A549 (cell line): ENCODE measurements around the gene GSG1L. TPM values are rescaled to one million over a fixed set of nuclear protein-coding genes. Genes with fewer than 3 reads are reported as not detected.

Source experiments
- ATAC-seq, 2 experiments: fragments of 200-7000 bp in 1 of 2; fragments of >200 bp in 1 of 2; cut with Nextera tagmentation in 1 of 2; cut with Tn5 transposase in 1 of 2; 3 replicates each; pipeline versions ENCODE4 v1.8.0 to v1.9.1; 2018 to 2020; ENCODE audit warnings: mild to moderate bottlenecking in 1 of 2, moderate library complexity in 1 of 2
- CTCF ChIA-PET: fragments of 300-600 bp; sonication (Branson Sonifier 250); formaldehyde crosslinking; extraction: SDS; loops from one replicate; lab custom pipeline; 2021; ENCODE audit warnings: antibody characterized with exemption, inconsistent platforms; lab: Yijun Ruan, JAX
- POLR2A ChIA-PET: fragments of 350-600 bp; formaldehyde crosslinking; extraction: SDS; loops from one replicate; lab custom pipeline; 2021; ENCODE audit warnings: antibody characterized with exemption, inconsistent platforms; lab: Yijun Ruan, JAX
- DNase-seq, 2 experiments: peaks; one replicate each; pipeline versions ENCODE4 v3.0.0 to v3.0.0-alpha.2; 2011 to 2016; ENCODE audit warnings: low read depth in 1 of 2, low spot score in 1 of 2
- FAIRE-seq: peaks from 2 replicates; lab custom pipeline; 2011; peaks lifted over from hg19 to GRCh38; lab: Jason Lieb, UNC
- H3K27ac ChIP-seq, 2 experiments: fragments of >200 bp; sonication (Bioruptor Twin); formaldehyde crosslinking; 3 replicates each; pipeline ENCODE4 v1.5.1; 2016 to 2017
- H3K4me1 ChIP-seq: fragments of >200 bp; sonication (Bioruptor Twin); formaldehyde crosslinking; 3 replicates; pipeline ENCODE4 v1.6.1; 2016
- H3K4me2 ChIP-seq: fragments of >200 bp; sonication (Bioruptor Twin); formaldehyde crosslinking; 3 replicates; pipeline ENCODE4 v1.6.1; 2016
- H3K4me3 ChIP-seq: fragments of >200 bp; sonication (Bioruptor Twin); formaldehyde crosslinking; 3 replicates; pipeline ENCODE4 v1.5.1; 2016
- H3K9me3 ChIP-seq: fragments of >200 bp; sonication (Bioruptor Twin); formaldehyde crosslinking; 3 replicates; pipeline ENCODE4 v1.6.1; 2016
- ATOH8 ChIP-seq: fragments of 250-450 bp; sonication (Bioruptor Pico); IDR thresholded peaks from 2 replicates; pipeline ENCODE4 v1.5.0; 2020; ENCODE audit warnings: low read depth, mild to moderate bottlenecking, moderate library complexity
- BCL3 ChIP-seq: fragments of >200 bp; sonication (Bioruptor Twin); formaldehyde crosslinking; IDR thresholded peaks from 3 replicates; pipeline ENCODE4 v1.6.1; 2016
- CBX2 ChIP-seq: fragments of 200-600 bp; sonication (generic); IDR thresholded peaks from 2 replicates; pipeline ENCODE4 v1.6.1; 2016; ENCODE audit warnings: low read depth, mild to moderate bottlenecking, borderline replicate concordance
- CEBPB ChIP-seq, 2 experiments: fragments of >200 bp in 1 of 2; sonication (Bioruptor Twin) in 1 of 2; formaldehyde crosslinking in 1 of 2; IDR thresholded peaks; 2 replicates each; pipeline ENCODE4 v1.6.1; 2012 to 2016
- E2F6 ChIP-seq: IDR thresholded peaks from 2 replicates; pipeline ENCODE4 v1.6.1; 2012; ENCODE audit warnings: low read depth, borderline replicate concordance
- FOSL2 ChIP-seq, 2 experiments: fragments of 450-650 bp in 1 of 2; fragments of >200 bp in 1 of 2; sonication (Bioruptor Twin) in 1 of 2; formaldehyde crosslinking; IDR thresholded peaks; 2 replicates each; pipeline versions ENCODE4 v1.5.0 to v1.6.1; 2016 to 2020; ENCODE audit warnings: mild to moderate bottlenecking in 1 of 2, moderate library complexity in 1 of 2
- FOXS1 ChIP-seq: fragments of 250-450 bp; sonication (Bioruptor Pico); IDR thresholded peaks from 2 replicates; pipeline ENCODE4 v1.5.0; 2020; ENCODE audit warnings: mild to moderate bottlenecking, moderate library complexity
- GATA3 ChIP-seq: IDR thresholded peaks from 2 replicates; pipeline ENCODE4 v1.6.1; 2012; ENCODE audit warnings: borderline replicate concordance
- HOXB5 ChIP-seq: fragments of 250-450 bp; sonication (Bioruptor Pico); IDR thresholded peaks from 2 replicates; pipeline ENCODE4 v1.5.0; 2020; ENCODE audit warnings: mild to moderate bottlenecking, moderate library complexity
- JUN ChIP-seq, 2 experiments: fragments of >200 bp; sonication (Bioruptor Twin); formaldehyde crosslinking; IDR thresholded peaks; 2 replicates in 1 of 2; 3 replicates in 1 of 2; pipeline ENCODE4 v1.6.1; 2016 to 2017
- KDM1A ChIP-seq: fragments of 200-600 bp; sonication (generic); IDR thresholded peaks from 2 replicates; pipeline ENCODE4 v1.6.1; 2016; ENCODE audit warnings: low read depth, mild to moderate bottlenecking
- POLR2A ChIP-seq: IDR thresholded peaks from 2 replicates; pipeline ENCODE4 v1.6.1; 2012; ENCODE audit warnings: mild to moderate bottlenecking, low read length
- POLR2AphosphoS2 ChIP-seq: conservative IDR thresholded peaks from 2 replicates; pipeline ENCODE4 v1.6.1; 2012; ENCODE audit warnings: low read length, improper control_type of control experiment, inconsistent platforms
- REST ChIP-seq: fragments of 200-600 bp; sonication (generic); IDR thresholded peaks from 2 replicates; pipeline ENCODE4 v1.6.1; 2016; ENCODE audit warnings: antibody characterized with exemption, mild to moderate bottlenecking, moderate library complexity
- RFX5 ChIP-seq: fragments of 450-650 bp; IDR thresholded peaks from 2 replicates; pipeline ENCODE4 v1.7.1; 2014; ENCODE audit warnings: antibody characterized with exemption, mild to moderate bottlenecking, moderate library complexity
- ZFP36 ChIP-seq: fragments of 450-650 bp; IDR thresholded peaks from 2 replicates; pipeline ENCODE4 v1.6.1; 2014; ENCODE audit warnings: borderline replicate concordance; ENCODE audit not compliant: partially characterized antibody
- WGBS: methylation state at CpG from one replicate; pipeline ENCODE4 v1.1.6; 2017; ENCODE audit errors: missing lambda C conversion rate; 5-methylcytosine and 5-hydroxymethylcytosine counted together
- polyA plus RNA-seq, 4 experiments: library from polyadenylated mRNA; depleted of rRNA in 3 of 4; stranded (reverse); fragments of >200 nt; fragmentation: RNase III in 1 of 4; extraction: RNeasy Plus Mini Kit Qiagen cat#74134 plus additional on column Dnase treatment in 1 of 4; gene quantifications; 2 replicates in 3 of 4; 3 replicates in 1 of 4; pipeline ENCODE4 v1.2.3, GENCODE V29; 2011 to 2017
- TF ChIP-seq, protein P1 (sequence below): fragments of >200 bp; sonication (Bioruptor Twin); formaldehyde crosslinking; IDR thresholded peaks from 3 replicates; pipeline ENCODE4 v1.5.1; 2016
- TF ChIP-seq, protein P2 (sequence below): IDR thresholded peaks from 2 replicates; pipeline ENCODE4 v1.6.1; 2012

GSG1L gene
- polyA plus RNA-seq, 2 of the 4 experiments (the other 2 are of a cell fraction), result not detected

DNA sequence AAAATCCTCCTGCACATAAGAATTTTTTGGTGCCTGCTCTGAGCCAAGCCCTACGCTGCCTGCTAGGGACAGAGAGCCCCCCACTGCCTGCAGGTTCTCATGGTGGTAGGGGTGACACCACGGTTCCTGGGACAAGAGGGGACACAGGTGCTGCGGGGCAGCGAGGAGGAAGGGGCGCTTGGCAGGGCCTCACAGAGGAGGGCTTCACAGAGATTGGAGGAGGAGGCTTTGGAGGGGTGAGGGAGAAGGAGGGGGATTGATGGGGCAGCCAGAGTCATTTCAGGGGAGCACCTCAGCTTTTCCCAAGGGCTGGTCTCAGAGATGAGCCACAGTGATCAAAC, 29.8 kb upstream of the GSG1L start (continued):
- no peak for TF ChIP-seq BCL3
- no peak for TF ChIP-seq CEBPB (IDR thresholded peaks at IDR 0.05)
- TF ChIP-seq, protein P1, sequence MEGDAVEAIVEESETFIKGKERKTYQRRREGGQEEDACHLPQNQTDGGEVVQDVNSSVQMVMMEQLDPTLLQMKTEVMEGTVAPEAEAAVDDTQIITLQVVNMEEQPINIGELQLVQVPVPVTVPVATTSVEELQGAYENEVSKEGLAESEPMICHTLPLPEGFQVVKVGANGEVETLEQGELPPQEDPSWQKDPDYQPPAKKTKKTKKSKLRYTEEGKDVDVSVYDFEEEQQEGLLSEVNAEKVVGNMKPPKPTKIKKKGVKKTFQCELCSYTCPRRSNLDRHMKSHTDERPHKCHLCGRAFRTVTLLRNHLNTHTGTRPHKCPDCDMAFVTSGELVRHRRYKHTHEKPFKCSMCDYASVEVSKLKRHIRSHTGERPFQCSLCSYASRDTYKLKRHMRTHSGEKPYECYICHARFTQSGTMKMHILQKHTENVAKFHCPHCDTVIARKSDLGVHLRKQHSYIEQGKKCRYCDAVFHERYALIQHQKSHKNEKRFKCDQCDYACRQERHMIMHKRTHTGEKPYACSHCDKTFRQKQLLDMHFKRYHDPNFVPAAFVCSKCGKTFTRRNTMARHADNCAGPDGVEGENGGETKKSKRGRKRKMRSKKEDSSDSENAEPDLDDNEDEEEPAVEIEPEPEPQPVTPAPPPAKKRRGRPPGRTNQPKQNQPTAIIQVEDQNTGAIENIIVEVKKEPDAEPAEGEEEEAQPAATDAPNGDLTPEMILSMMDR, result no peak
- no peak for TF ChIP-seq ZFP36

DNA sequence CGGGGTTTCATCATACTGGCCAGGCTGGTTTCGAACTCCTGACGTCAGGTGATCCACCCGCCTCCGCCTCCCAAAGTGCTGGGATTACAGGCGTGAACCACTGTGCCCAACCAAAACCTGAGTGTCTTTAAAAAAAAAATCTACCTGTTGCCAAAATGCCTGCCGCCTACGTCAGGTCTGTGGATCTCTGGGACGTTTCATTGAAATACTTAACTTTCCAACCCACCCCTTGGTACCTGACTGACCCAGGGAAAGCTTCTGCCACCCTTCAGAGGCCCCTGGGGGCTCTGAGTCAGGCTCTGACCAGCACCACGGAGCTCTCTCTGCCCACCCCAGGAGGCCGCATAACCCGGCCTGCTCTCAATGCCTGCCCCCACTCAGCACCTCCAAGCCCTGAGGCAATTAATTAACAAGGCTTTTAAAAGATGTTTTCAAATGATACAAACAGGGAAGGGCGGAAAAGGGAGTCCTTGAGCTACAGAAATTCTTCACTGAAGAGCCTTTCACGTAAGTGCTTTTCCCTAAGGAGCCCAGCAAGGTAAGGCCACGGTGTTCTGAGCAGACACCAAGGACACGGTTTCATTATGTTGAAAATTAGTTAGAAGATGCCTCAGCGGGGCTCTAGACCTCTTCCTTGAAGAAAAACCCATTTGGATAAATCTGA, 29.3 kb upstream of the GSG1L start:
- no peak for ATAC-seq
- no peak overlapping the region for H3K4me2 ChIP-seq
- CTCF ChIA-PET, result interaction anchor here (0.7 to 3.2 kb wide), 4 partner anchors 9 to 25 kb away, joined by 3 to 15 read pairs (median 3); no protein-coding TSS in a partner anchor
- H3K9me3 ChIP-seq, result no peaks in the 10 kb centered on the region
- no peak overlapping the region for H3K4me3 ChIP-seq
- 89% methylated on average over 17 of the region's 17 CpGs for WGBS
- TF ChIP-seq ATOH8 (CRISPR knock-in tag) (no peak), POLR2A (no peak), CEBPB (IDR thresholded peaks at IDR 0.05) (no peak), JUN (IDR thresholded peaks at IDR 0.05) (no peak), FOXS1 (no peak), KDM1A (no peak), FOSL2 (IDR thresholded peaks at IDR 0.05) (no peak), FOSL2 (CRISPR knock-in tag; IDR thresholded peaks at IDR 0.05) (no peak), POLR2AphosphoS2 (no peak), HOXB5 (CRISPR knock-in tag) (no peak), CBX2 (no peak), GATA3 (no peak), BCL3 (no peak), REST (no peak), RFX5 (no peak), E2F6 (no peak)
- TF ChIP-seq, protein P2, sequence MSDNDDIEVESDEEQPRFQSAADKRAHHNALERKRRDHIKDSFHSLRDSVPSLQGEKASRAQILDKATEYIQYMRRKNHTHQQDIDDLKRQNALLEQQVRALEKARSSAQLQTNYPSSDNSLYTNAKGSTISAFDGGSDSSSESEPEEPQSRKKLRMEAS, result no peak
- no peak overlapping the region for H3K27ac ChIP-seq
- H3K4me1 ChIP-seq, result no peaks in the 10 kb centered on the region
- POLR2A ChIA-PET, result no interaction called here
- no peak for FAIRE-seq
- DNase-seq, result no peak
